Testis (tissue), 3 donors: Measurements from ENCODE around the gene BCAR3. TPM values are rescaled to one million over a fixed set of nuclear protein-coding genes. Genes with fewer than 3 reads are reported as not detected.

Source experiments
- DNase-seq: peaks from one replicate; pipeline ENCODE4 v3.0.0-alpha.2; 2019
- H3K27ac ChIP-seq, 2 donors: fragments of 200-600 bp; sonication (generic); one replicate each; pipeline ENCODE4 v1.5.1; 2019
- H3K27me3 ChIP-seq: fragments of 200-600 bp; sonication (generic); one replicate; pipeline ENCODE4 v1.5.1; 2019
- H3K36me3 ChIP-seq: fragments of 200-600 bp; sonication (generic); one replicate; pipeline ENCODE4 v1.5.1; 2017; ENCODE audit warnings: low read depth; ENCODE audit errors: missing control alignments
- H3K4me1 ChIP-seq: fragments of 200-600 bp; sonication (generic); one replicate; pipeline ENCODE4 v1.5.1; 2019
- H3K4me3 ChIP-seq, 2 donors: fragments of 200-600 bp; sonication (generic); one replicate each; pipeline ENCODE4 v1.5.1; 2017 to 2019
- H3K9me3 ChIP-seq: fragments of 200-600 bp; sonication (generic); one replicate; pipeline ENCODE4 v1.5.1; 2017
- CTCF ChIP-seq, 3 experiments: fragments of 450-650 bp in 2 of 3; fragments of 200-600 bp in 1 of 3; sonication (generic) in 1 of 3; IDR thresholded peaks; one replicate each; pipeline ENCODE4 v1.5.1; 2016 to 2019; ENCODE audit warnings: antibody characterized with exemption in 3 of 3, mild to moderate bottlenecking in 2 of 3, moderate library complexity in 1 of 3
- POLR2A ChIP-seq: fragments of 450-650 bp; IDR thresholded peaks from one replicate; pipeline ENCODE4 v1.6.1; 2017; ENCODE audit warnings: antibody characterized with exemption, mild to moderate bottlenecking, moderate library complexity
- WGBS, 2 donors: methylation state at CpG; one replicate each; pipeline ENCODE4 v1.1.5; 2018; 5-methylcytosine and 5-hydroxymethylcytosine counted together
- intact Hi-C: fragments of 100-400 bp; cut with DNase I; formaldehyde crosslinking; loops from one replicate; pipeline ENCODE4 v1.15.1; 2023; ENCODE audit warnings: low total_unique reads
- polyA plus RNA-seq: library from polyadenylated mRNA; stranded (reverse); fragments of 350-450 nt; fragmentation: Illumina TruSeq; extraction: RNeasy Lipid Tissue Mini Kit (QIAGEN cat#74804); gene quantifications from one replicate; pipeline ENCODE4 v1.2.3, GENCODE V29; 2014; ENCODE audit warnings: low read depth, low replicate concordance; ENCODE audit not compliant: insufficient read depth
- total RNA-seq, 2 donors: library from RNA; depleted of rRNA; stranded (reverse); fragments of >200 nt; gene quantifications; one replicate each; pipeline ENCODE4 v1.2.3, GENCODE V29; 2016

Gene BCAR3
- total and polyA plus RNA-seq, 3 donors from 2014 or later = 23.2 to 55.9 (median 42.9) TPM

- Histone ChIP-seq H3K27me3 (no peaks in the 10 kb centered on the region), H3K27ac (no peak overlapping the region), H3K36me3 (no peaks in the 10 kb centered on the region), H3K4me1 (peaks cover 22% of the 10 kb centered on the region), H3K4me3 (no peak overlapping the region), H3K9me3 (no peaks in the 10 kb centered on the region)
- intact Hi-C loops = no loop called here
- WGBS, 2 donors = 85 to 97% methylated on average over 4 to 7 of the region's 7 CpGs
- TF ChIP-seq POLR2A (no peak), CTCF (IDR thresholded peaks at IDR 0.05) (no peak)
- DNase-seq = no peak
Observed at GRCh38 chr1:93720956-93721626, 39.5 kb upstream of the BCAR3 start.

- Histone ChIP-seq H3K4me3 (no peak overlapping the region), H3K36me3 (no peaks in the 10 kb centered on the region), H3K27ac (no peak overlapping the region), H3K4me1 (peaks cover 9% of the 10 kb centered on the region), H3K9me3 (no peaks in the 10 kb centered on the region), H3K27me3 (no peaks in the 10 kb centered on the region)
- TF ChIP-seq POLR2A (no peak), CTCF (IDR thresholded peaks at IDR 0.05) (no peak)
- no peak for DNase-seq
- intact Hi-C loops = no loop called here
- 94 to 95% methylated on average over 7 of the region's 7 CpGs for WGBS, 2 donors
Observed at GRCh38 chr1:93717640-93718039, 36.0 kb upstream of the BCAR3 start.

GRCh38 chr1:93716941-93717368, 35.3 kb upstream of the BCAR3 start:
- Histone ChIP-seq H3K9me3 (no peaks in the 10 kb centered on the region), H3K4me1 (peaks cover 2% of the 10 kb centered on the region), H3K4me3 (no peak overlapping the region), H3K27me3 (no peaks in the 10 kb centered on the region), H3K36me3 (no peaks in the 10 kb centered on the region), H3K27ac (no peak overlapping the region)
- no peak for DNase-seq
- intact Hi-C loops = no loop called here
- 95 to 98% methylated on average over 2 of the region's 2 CpGs for WGBS, 2 donors
- no peak for TF ChIP-seq CTCF (IDR thresholded peaks at IDR 0.05)
- TF ChIP-seq POLR2A = no peak

- WGBS, 2 donors = 81 to 100% methylated on average over 1 of the region's 1 CpG
Observed at GRCh38 chr1:93716163-93716562, 34.5 kb upstream of the BCAR3 start.

More at GRCh38 chr1:93716163-93716562, 34.5 kb upstream of the BCAR3 start:
- H3K4me1 ChIP-seq = peaks cover 2% of the 10 kb centered on the region
- intact Hi-C loops = no loop called here
- H3K36me3 ChIP-seq = no peaks in the 10 kb centered on the region
- no peaks in the 10 kb centered on the region for H3K9me3 ChIP-seq
- no peak for DNase-seq
- H3K27ac ChIP-seq = no peak overlapping the region
- no peak overlapping the region for H3K4me3 ChIP-seq
- TF ChIP-seq POLR2A (no peak), CTCF (IDR thresholded peaks at IDR 0.05) (no peak)
- H3K27me3 ChIP-seq = no peaks in the 10 kb centered on the region
